ENCODE data around the gene GFER. TPM values are rescaled to one million over a fixed set of nuclear protein-coding genes. Genes with fewer than 3 reads are reported as not detected.
"Not testable (repeated sequence)": the region's sequence is repeated elsewhere in the genome, so short reads cannot be mapped to it uniquely, and the experiment has no call there.

The GFER gene
- total RNA-seq: 10 to 100 TPM; 34.9 to 50.0 (median 47.2) TPM

DNA sequence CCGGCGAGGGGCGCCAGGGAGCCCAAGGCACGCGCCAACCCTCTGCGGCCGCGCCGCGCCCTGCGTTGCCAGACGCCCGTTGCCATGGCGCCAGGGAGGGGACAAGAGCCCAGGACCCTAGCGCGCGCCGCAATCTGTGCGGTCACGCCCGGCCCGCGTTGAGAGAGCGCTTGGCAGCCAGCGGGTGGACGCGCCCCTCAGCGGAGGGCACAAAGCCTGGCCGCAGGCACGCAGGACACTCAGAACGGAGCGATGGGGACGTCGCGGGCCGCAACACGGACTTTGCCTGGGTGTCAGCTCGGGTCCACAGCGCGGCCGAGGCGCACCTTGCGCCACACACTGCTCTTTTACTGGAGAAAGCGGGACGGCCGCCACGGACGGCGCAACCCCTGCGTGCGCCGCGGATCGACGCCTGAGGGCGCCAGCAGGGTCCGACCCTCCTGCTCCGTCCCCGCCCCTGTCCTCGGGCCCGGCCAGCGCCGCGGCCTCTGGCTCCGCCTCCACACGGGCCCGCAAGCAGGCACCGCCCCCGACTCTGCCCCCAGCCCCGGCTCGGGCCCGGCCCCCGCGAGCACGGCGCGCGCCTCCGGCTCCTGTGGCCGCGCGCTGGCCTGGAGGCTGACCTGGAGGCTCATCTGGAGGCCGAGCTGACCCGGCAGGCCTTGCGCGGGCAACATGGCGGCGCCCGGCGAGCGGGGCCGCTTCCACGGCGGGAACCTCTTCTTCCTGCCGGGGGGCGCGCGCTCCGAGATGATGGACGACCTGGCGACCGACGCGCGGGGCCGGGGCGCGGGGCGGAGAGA, at the start of gene GFER:
Gene GFER, plus strand, starts transcription at position 650 of the 803 bp plus-strand sequence. Its CDS starts 26 bp downstream, at position 676.
- Mint-ChIP-seq H3K4me3 (peak within 1 kb of the TSS; percentile 83), H3K36me3 (ENCODE audit: insufficient read depth) (peaks cover 3% of the 10 kb centered on the region)

DNA sequence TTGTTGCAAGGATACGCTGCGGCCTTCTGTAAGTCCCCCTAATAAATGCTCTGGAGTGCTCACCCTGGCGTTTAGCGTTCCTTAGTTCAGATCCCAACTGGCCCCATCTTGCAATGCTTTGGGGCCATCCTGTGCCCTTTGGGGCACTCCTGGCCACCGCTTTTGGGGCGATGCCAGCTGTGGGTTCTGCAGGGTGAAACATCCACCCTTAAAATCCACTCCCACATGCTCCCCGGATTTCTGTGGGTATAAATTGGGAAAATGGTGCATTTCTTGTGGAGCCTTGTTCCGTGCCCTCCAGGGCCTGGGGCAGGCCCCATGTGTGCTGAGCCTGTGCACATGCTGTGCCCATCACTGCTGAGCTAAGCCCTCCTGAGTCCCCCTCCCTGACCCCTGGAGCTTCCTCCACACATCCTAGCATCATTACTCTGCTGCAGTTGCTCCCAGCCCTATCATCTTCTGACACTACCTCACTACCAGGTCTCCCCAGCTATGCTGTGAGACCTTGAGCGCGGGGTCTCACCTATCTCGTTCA, 47.0 kb upstream of the GFER start:
- Mint-ChIP-seq H3K4me1 (ENCODE audit: low read depth) (peaks cover 7% of the 10 kb centered on the region), H3K4me3 (no peak overlapping the region), H3K36me3 (ENCODE audit: insufficient read depth) (peaks cover 5% of the 10 kb centered on the region), H3K9me3 (no peaks in the 10 kb centered on the region), H3K27me3 (ENCODE audit: low read depth) (no peaks in the 10 kb centered on the region)
- no peak for ATAC-seq
- DNase-seq: no peak

More for the DNA sequence above, at the start of gene GFER:
- peak; percentile 65 to 73 for ATAC-seq
- DNase-seq: peak; percentile 42
- Mint-ChIP-seq H3K9me3 (no peaks in the 10 kb centered on the region), H3K27me3 (ENCODE audit: low read depth) (peaks cover 19% of the 10 kb centered on the region), H3K4me1 (ENCODE audit: low read depth) (peaks cover 18% of the 10 kb centered on the region)

DNA sequence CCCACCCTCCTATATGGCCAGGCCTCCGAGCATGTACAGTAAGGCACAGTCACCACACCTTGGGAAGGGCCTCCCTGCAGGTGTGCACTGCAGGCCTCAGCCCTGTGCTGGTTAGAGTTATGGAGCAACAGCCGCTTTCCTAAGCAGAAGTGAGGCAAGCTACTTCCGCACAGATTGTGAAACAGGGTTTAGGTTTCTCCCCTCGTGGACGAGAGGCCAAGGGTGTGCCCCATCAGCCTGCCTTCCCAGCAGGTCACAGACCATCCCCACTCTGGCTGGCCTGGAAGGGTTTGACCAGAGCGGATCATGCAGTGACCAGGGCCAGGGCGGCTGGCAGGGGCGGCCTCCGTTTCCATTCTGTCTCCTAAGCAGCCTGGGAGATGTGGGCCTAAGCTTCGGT, 45.7 kb upstream of the GFER start:
- no peaks in the 10 kb centered on the region for H3K27me3 Mint-ChIP-seq (ENCODE audit: low read depth)
- H3K36me3 Mint-ChIP-seq (ENCODE audit: insufficient read depth): peaks cover 5% of the 10 kb centered on the region
- H3K9me3 Mint-ChIP-seq: no peaks in the 10 kb centered on the region
- DNase-seq (no peak), ATAC-seq (no peak)
- no peak overlapping the region for H3K4me3 Mint-ChIP-seq
- peaks cover 14% of the 10 kb centered on the region for H3K4me1 Mint-ChIP-seq (ENCODE audit: low read depth)

DNA sequence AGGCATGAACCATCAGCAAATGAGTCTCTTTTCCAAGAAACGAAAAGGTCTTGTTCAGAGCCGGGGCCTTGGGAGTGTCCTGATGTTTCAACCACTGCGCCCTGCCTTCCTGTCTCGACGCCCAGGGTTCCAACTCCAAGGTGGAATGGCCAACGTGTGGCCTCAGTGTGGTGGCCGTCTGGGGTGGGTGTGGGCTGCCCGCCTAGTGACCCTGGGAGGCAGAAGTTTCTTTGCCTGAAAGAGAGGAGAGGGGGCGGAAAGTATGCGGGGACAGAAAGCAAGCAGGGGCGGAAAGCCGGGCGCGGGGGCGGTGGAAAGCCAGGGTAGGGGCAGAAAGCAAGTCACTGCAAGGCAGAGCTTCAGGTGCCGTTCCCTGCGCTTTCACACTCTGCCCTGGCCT, 45.1 kb upstream of the GFER start:
- Mint-ChIP-seq H3K36me3 (ENCODE audit: insufficient read depth) (peaks cover 5% of the 10 kb centered on the region), H3K4me1 (ENCODE audit: low read depth) (peaks cover 19% of the 10 kb centered on the region), H3K27me3 (ENCODE audit: low read depth) (no peaks in the 10 kb centered on the region), H3K4me3 (no peak overlapping the region), H3K9me3 (no peaks in the 10 kb centered on the region)
- ATAC-seq: no peak
- DNase-seq: no peak

DNA sequence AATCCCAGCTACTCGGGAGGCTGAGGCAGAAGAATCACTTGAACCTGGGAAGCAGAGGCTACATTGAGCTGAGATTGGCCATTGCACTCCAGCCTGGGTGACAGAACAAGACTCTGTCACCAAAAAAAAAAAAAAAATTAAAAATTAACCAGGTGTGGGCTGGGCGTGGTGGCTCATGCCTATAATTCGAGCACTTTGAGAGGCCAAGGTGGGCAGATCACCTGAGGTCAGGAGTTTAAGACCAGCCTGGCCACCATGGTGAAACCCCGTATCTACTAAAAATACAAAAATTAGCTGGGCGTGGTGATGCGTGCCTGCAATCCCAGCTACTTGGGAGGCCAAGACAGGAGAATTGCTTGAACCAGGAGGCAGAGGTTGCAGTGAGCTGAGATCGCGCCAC, 44.2 kb upstream of the GFER start:
- H3K4me1 Mint-ChIP-seq (ENCODE audit: low read depth): peaks cover 27% of the 10 kb centered on the region
- not testable (repeated sequence) for H3K27me3 Mint-ChIP-seq (ENCODE audit: low read depth); H3K36me3 Mint-ChIP-seq (ENCODE audit: insufficient read depth); DNase-seq; H3K4me3 Mint-ChIP-seq; ATAC-seq; H3K9me3 Mint-ChIP-seq

DNA sequence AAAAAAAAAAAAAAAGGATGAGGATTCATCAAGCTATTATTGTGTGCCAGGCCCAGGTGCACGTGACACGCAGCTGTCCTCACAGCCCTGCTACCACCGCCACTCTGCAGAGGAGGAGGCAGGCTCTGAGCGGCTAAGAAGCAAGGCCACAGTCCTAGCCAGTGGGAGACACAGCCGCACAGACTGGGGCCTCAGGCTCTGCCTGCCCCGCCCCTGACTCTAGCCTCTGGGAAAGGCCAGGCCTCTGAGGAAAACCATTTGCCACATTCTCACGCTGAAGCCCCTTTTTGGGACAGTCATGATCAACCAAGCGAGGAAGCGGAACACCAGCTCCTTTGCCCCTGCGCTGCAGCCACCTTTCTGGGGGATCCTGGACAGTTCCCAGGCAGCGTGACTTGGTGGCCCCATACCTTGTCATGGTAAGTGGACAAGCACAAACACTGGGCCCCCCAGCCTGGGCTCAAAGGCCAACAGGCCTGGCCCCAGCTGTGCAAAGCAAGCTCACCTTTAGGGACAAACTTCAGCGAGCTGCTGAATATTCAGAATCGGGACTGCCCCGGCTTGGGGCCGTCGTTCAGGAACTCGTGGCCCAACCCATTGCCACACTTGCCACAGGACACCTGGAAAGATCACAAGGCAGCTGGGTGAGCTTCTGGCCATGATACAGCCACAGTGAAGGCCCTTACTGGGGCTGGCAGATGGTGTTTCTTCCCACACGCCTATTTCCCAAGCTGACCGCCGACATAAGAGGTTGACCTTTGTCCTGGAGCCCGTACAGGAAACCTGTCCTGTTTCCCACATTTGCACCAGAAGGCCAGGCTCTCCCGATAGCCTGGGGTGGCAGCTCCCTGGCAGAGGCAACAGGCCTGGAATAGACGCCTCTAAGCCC, 43.5 kb upstream of the GFER start:
- Mint-ChIP-seq H3K9me3 (no peaks in the 10 kb centered on the region), H3K36me3 (ENCODE audit: insufficient read depth) (peaks cover 5% of the 10 kb centered on the region), H3K4me1 (ENCODE audit: low read depth) (peaks cover 27% of the 10 kb centered on the region), H3K27me3 (ENCODE audit: low read depth) (no peaks in the 10 kb centered on the region), H3K4me3 (peak overlapping the region; percentile 38)
- DNase-seq (no peak), ATAC-seq (no peak)

DNA sequence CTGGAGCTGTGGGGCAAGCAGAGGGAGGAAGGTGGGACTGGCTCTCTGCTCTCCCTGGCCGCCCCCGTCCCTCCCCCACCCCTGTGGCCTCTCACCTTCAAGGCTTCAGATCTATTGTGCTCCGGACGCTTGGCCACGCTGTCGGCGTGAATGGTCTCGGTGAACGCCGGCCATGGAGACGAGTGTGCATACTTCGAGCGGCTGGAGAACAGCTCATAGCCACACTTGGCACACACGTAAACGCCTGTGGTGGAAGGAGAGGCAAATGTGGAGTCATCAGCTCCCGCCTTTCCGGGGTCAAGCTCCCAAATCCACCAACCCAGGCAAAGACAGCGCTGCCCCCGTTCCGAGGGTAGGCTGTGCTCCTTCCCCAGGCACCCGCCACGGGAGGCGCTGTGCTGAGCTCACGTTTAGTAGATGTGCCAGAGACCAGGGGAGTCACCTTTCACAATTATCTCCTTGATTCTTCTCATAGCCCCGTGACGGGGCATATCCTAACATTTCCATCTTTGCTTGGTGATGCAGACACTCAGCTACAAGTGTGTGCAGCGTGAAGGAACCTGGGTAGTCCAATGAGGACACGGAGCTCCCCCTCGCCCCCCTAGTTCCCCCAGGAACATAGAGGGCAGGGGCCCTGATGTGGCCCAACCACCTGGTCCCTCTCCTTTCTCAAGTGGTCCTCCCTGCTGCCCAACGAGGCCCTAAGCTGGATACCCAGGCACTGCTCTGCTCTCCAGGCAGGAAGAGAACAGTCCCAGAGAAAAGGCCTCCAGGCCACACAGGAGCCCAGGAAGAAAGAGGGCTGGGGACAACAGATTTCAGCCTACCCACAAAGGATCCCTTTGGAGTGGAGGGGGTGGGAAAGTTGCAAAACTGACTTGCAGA, 42.6 kb upstream of the GFER start:
- no peaks in the 10 kb centered on the region for H3K9me3 Mint-ChIP-seq
- H3K4me3 Mint-ChIP-seq: peak overlapping the region; percentile 87
- no peaks in the 10 kb centered on the region for H3K27me3 Mint-ChIP-seq (ENCODE audit: low read depth)
- peaks cover 27% of the 10 kb centered on the region for H3K4me1 Mint-ChIP-seq (ENCODE audit: low read depth)
- peaks cover 5% of the 10 kb centered on the region for H3K36me3 Mint-ChIP-seq (ENCODE audit: insufficient read depth)
- ATAC-seq (no peak), DNase-seq (no peak)

DNA sequence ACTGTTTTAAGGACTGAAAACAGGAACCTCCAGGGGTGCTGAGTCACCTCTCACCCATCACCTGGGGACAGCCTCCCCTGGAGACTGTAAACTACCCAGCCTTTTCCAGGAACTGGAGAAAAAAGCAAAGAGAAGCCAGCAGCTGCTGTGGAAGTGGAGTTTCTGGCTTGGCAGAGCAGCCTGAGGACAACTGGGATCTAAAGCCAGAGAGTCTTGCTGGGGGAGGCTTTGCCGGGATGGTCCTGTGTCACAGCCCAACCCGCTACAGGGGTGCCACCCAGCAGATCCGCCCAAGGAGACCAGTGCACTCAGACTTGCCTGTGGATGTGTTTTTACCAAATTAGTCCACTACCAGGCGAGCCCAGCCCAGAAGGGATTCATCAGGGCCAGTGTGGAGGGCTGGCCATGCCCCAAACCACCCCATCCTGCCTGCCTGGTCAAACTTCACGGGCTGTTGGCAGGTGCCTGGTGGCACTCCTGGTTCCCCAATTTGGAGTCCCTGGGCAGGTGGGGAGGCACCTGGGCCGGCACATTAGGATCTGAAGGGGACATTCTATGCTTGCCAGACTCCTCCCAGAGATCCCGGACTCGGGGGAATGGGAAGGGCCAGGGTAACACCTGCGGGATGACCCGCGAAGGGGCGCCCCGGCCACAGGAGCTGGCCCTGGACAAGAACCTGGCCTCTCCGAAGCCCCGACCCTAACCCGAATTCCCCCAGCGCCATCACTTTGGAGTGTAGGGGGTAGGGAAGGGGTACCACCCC, 41.8 kb upstream of the GFER start:
- Mint-ChIP-seq H3K4me1 (ENCODE audit: low read depth) (peaks cover 27% of the 10 kb centered on the region), H3K4me3 (peak overlapping the region; percentile 87), H3K9me3 (no peaks in the 10 kb centered on the region), H3K36me3 (ENCODE audit: insufficient read depth) (peaks cover 5% of the 10 kb centered on the region), H3K27me3 (ENCODE audit: low read depth) (no peaks in the 10 kb centered on the region)
- ATAC-seq (no peak), DNase-seq (no peak)

DNA sequence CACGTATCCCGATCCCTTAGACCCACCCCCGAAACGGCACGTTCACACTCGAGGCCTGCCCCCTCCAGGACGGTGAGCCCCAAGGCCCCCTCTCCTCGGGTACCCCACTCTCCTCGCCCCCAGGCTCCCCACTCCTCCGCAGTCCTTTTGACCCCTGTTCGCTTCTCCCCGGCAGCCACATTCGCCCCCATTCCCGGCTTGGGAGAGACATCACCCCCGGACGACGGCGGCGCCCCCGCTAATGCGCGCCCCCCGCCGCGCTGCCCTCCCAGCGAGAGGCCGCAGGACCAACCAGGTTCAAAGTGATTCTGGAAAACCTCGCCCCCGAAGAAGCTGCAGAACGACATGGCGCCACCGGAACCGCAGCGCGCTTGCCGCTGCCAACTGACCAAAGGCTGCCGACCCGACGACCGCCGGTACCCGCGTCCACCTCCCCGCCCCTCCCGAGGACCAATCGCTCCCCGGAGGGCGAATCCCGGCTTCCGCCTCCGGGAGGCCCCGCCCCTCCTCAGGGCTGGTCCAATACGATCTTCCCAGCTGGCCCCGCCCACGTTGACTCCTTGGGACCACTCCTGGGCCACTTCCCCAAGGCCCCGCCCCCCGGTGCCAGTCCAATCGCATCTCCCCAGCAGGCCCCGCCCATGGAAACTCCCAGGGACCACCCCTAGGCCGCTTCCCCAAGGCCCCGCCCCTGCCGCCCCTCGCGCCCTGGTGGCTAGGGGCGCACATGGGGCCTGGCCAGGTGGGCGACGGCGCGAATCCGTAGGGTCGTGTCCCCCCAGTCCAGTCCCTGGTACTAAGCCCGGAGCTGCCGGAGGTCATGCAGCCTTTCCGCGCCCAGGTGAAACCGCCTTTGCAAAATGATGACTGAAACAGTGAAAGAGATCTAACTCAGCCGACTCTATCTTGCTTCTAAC, 40.9 kb upstream of the GFER start, which contains the start of gene MSRB1:
Gene MSRB1, minus strand, starts transcription at position 390 of the 917 bp plus-strand sequence. Its CDS starts 43 bp downstream, at position 347.
- Mint-ChIP-seq H3K4me3 (peak within 1 kb of the TSS; percentile 87), H3K9me3 (no peaks in the 10 kb centered on the region), H3K27me3 (ENCODE audit: low read depth) (no peaks in the 10 kb centered on the region), H3K4me1 (ENCODE audit: low read depth) (peaks cover 27% of the 10 kb centered on the region), H3K36me3 (ENCODE audit: insufficient read depth) (peaks cover 5% of the 10 kb centered on the region)
- ATAC-seq (peak; percentile 96 to 98), DNase-seq (peak; percentile 99)

DNA sequence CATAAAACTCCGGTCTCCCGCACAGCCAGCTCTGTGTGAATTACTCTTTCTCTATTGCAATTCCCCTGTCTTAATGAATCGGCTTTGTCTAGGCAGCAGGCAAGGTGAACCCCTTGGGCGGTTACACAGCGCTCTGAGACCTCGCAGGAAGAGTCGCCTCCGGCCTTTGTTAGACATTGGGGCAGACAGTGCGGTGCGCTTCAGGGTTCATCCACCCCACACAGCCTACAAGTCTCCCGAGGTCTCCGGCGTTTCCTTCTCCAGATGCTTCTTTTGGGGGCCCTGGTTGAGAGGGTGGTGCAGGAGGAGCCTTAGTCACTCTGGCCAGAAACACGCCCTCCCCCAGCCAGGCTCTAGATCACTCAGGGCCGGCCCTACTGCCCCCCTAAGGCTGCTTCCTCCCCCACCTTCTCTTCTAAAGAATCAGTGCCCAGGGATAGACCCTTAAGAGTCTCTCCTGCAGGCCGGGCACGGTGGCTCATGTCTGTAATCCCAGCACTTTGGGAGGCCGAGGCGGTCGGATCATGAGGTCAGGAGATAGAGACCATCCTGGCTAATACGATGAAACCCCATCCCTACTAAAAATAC, 39.3 kb upstream of the GFER start:
- H3K4me3 Mint-ChIP-seq: peak overlapping the region; percentile 52
- no peaks in the 10 kb centered on the region for H3K9me3 Mint-ChIP-seq
- no peaks in the 10 kb centered on the region for H3K27me3 Mint-ChIP-seq (ENCODE audit: low read depth)
- peaks cover 27% of the 10 kb centered on the region for H3K4me1 Mint-ChIP-seq (ENCODE audit: low read depth)
- no peaks in the 10 kb centered on the region for H3K36me3 Mint-ChIP-seq (ENCODE audit: insufficient read depth)
- DNase-seq (no peak), ATAC-seq (no peak)

DNA sequence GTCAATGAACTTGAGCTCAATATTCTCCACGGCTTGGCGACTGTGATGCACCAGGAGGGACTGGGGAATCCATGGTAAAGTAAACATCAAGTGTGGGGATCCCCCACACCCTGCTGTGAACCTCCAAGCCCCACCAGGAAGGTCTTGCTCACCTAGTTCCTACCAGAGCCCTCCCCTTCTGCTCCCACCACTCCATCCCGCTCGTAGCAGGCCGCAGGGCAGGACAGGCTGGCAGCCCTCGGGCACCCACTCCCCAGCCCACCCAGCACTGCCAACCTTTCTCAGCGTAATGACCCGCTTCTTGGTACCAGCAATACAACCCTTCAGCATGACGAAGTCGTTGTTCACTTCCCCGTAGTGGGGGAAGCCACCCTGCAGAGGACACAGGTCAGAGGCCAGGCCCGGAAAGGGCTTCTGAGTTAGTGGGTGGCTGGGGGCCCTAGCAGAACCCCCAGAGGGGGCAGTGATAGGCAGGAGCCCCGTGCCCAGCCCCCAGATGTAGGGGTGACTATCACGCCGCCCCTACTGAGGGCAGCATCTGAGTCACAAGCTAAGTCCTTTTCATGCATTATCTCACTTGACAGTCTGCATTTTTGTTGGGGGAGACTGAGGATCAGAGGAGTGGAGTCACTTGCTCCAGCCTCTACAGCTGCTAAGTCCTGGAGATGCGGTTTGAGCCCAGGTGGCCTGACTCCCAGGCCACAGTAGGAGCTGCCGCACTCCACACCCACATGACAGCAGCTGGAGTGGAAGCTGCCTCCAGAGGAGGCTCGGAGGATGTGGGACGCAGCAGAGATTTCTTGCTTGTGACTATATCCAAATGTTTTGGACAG, 38.2 kb upstream of the GFER start:
- Mint-ChIP-seq H3K36me3 (ENCODE audit: insufficient read depth) (no peaks in the 10 kb centered on the region), H3K4me3 (no peak overlapping the region), H3K27me3 (ENCODE audit: low read depth) (no peaks in the 10 kb centered on the region), H3K4me1 (ENCODE audit: low read depth) (peaks cover 27% of the 10 kb centered on the region), H3K9me3 (no peaks in the 10 kb centered on the region)
- DNase-seq (no peak), ATAC-seq (no peak)
